CD14-positive monocyte (primary cell): ENCODE results near the gene TTC39A. TPM values are rescaled to one million over a fixed set of nuclear protein-coding genes. Genes with fewer than 3 reads are reported as not detected.

Source experiments
- DNase-seq, 3 donors: peaks; one replicate each; pipeline ENCODE4 v3.0.0-alpha.2; 2011 to 2022
- H2AFZ ChIP-seq: 2 replicates; pipeline ENCODE4 v1.6.0; 2012; ENCODE audit warnings: mild to moderate bottlenecking, low read depth, low read length, inconsistent platforms; ENCODE audit not compliant: insufficient read depth, poor library complexity, severe bottlenecking
- H3K27ac ChIP-seq, 2 donors: 1 replicate in 1 of 2; 2 replicates in 1 of 2; pipeline ENCODE4 v1.5.1; 2012 to 2013; ENCODE audit warnings: low read length in 2 of 2, control low read depth in 1 of 2, inconsistent platforms in 1 of 2, low read depth in 1 of 2, mild to moderate bottlenecking in 1 of 2
- H3K27me3 ChIP-seq, 2 donors: one replicate each; pipeline versions ENCODE4 v1.6.0 to v1.6.1; 2011 to 2013; ENCODE audit warnings: low read length in 2 of 2; ENCODE audit not compliant: control insufficient read depth in 2 of 2, insufficient read depth in 2 of 2
- H3K36me3 ChIP-seq, 2 donors: replicated peaks in 1 of 2; 1 replicate in 1 of 2; 2 replicates in 1 of 2; pipeline versions ENCODE4 v1.5.1 to v1.6.1; 2012 to 2013; ENCODE audit warnings: low read length in 2 of 2, control low read depth in 1 of 2, inconsistent platforms in 1 of 2, mild to moderate bottlenecking in 1 of 2; ENCODE audit not compliant: insufficient read depth in 2 of 2, control insufficient read depth in 1 of 2
- H3K4me1 ChIP-seq, 2 donors: 1 replicate in 1 of 2; 2 replicates in 1 of 2; pipeline versions ENCODE4 v1.5.1 to v1.6.1; 2012 to 2013; ENCODE audit warnings: low read length in 2 of 2, control low read depth in 1 of 2, inconsistent platforms in 1 of 2, mild to moderate bottlenecking in 1 of 2, moderate library complexity in 1 of 2; ENCODE audit not compliant: insufficient read depth in 2 of 2, control insufficient read depth in 1 of 2
- H3K4me2 ChIP-seq: replicated peaks from 2 replicates; pipeline ENCODE3; 2012; ENCODE audit warnings: low read length, moderate library complexity, mild to moderate bottlenecking; ENCODE audit not compliant: poor library complexity, severe bottlenecking; ENCODE audit errors: extremely low read depth
- H3K4me3 ChIP-seq, 3 experiments: fragments of 200-600 bp in 1 of 3; sonication (generic) in 1 of 3; replicated peaks in 1 of 3; 1 replicate in 2 of 3; 2 replicates in 1 of 3; pipeline ENCODE4 v1.5.1; 2011 to 2013; ENCODE audit warnings: low read length in 3 of 3, mild to moderate bottlenecking in 3 of 3, control low read depth in 2 of 3, low read depth in 2 of 3, inconsistent platforms in 1 of 3, moderate library complexity in 1 of 3
- H3K79me2 ChIP-seq: 2 replicates; pipeline ENCODE4 v1.6.0; 2012; ENCODE audit warnings: mild to moderate bottlenecking, control low read depth, inconsistent platforms, low read length, moderate library complexity; ENCODE audit not compliant: insufficient read depth
- H3K9ac ChIP-seq: 2 replicates; pipeline ENCODE4 v1.6.0; 2017; ENCODE audit warnings: low read length, mild to moderate bottlenecking; ENCODE audit not compliant: insufficient read depth, poor library complexity, severe bottlenecking
- H3K9me3 ChIP-seq, 2 donors: replicated peaks in 1 of 2; 1 replicate in 1 of 2; 2 replicates in 1 of 2; pipeline versions ENCODE4 v1.5.1 to v1.6.1; 2012 to 2013; ENCODE audit warnings: low read length in 2 of 2, control low read depth in 1 of 2; ENCODE audit not compliant: control insufficient read depth in 1 of 2, insufficient read depth in 1 of 2
- H4K20me1 ChIP-seq: 2 replicates; pipeline ENCODE4 v1.6.0; 2012; ENCODE audit warnings: mild to moderate bottlenecking, low read length, control low read depth, moderate library complexity; ENCODE audit not compliant: insufficient read depth
- H3K27ac Mint-ChIP-seq, 7 donors: one replicate each; pipeline ENCODE4 v1.8.0; 2020; ENCODE audit warnings: mild to moderate bottlenecking in 7 of 7, mixed read lengths in 7 of 7, moderate library complexity in 6 of 7, inconsistent platforms in 2 of 7
- H3K27me3 Mint-ChIP-seq, 3 donors: one replicate each; pipeline ENCODE4 v1.8.0; 2021 to 2022; ENCODE audit warnings: low read depth in 3 of 3, mild to moderate bottlenecking in 3 of 3, mixed read lengths in 3 of 3, moderate library complexity in 3 of 3, inconsistent platforms in 1 of 3
- H3K36me3 Mint-ChIP-seq, 2 donors: one replicate each; pipeline ENCODE4 v1.8.0; 2020; ENCODE audit warnings: mixed read lengths in 2 of 2, inconsistent platforms in 1 of 2, mild to moderate bottlenecking in 1 of 2
- H3K4me1 Mint-ChIP-seq: one replicate; pipeline ENCODE4 v1.8.0; 2020; ENCODE audit warnings: mild to moderate bottlenecking, mixed read lengths
- H3K4me3 Mint-ChIP-seq, 2 donors: one replicate each; pipeline ENCODE4 v1.8.0; 2020; ENCODE audit warnings: mild to moderate bottlenecking in 2 of 2, mixed read lengths in 2 of 2, moderate library complexity in 1 of 2
- H3K9me3 Mint-ChIP-seq, 7 donors: one replicate each; pipeline ENCODE4 v1.8.0; 2020 to 2022; ENCODE audit warnings: mixed read lengths in 7 of 7, mild to moderate bottlenecking in 6 of 7, moderate library complexity in 6 of 7, inconsistent platforms in 2 of 7
- WGBS: methylation state at CpG from one replicate; pipeline ENCODE4 v1.1.5; 2013; ENCODE audit warnings: missing lambda C conversion rate; ENCODE audit not compliant: insufficient coverage; 5-methylcytosine and 5-hydroxymethylcytosine counted together
- intact Hi-C, 2 donors: fragments of 100-400 bp; cut with micrococcal nuclease; formaldehyde crosslinking; loops; one replicate each; pipeline versions ENCODE4 v1.15.0 to v1.15.1; 2023
- polyA plus RNA-seq, 3 donors: library from polyadenylated mRNA; depleted of rRNA in 1 of 3; unstranded in 2 of 3; stranded (reverse) in 1 of 3; fragments of 300-500 nt in 2 of 3; fragments of >200 nt in 1 of 3; fragmentation: Illumina TruSeq in 2 of 3; gene quantifications; 1 replicate in 2 of 3; 2 replicates in 1 of 3; pipeline ENCODE4 v1.2.3, GENCODE V29; 2012 to 2021
- TF ChIP-seq, protein P1 (sequence below): fragments of 200-600 bp; IDR thresholded peaks from one replicate; pipeline ENCODE4 v1.8.0; 2022; ENCODE audit warnings: antibody characterized with exemption, mild to moderate bottlenecking

TTC39A gene
- polyA plus RNA-seq, 3 donors = 0.16 TPM; not detected in 2

DNA sequence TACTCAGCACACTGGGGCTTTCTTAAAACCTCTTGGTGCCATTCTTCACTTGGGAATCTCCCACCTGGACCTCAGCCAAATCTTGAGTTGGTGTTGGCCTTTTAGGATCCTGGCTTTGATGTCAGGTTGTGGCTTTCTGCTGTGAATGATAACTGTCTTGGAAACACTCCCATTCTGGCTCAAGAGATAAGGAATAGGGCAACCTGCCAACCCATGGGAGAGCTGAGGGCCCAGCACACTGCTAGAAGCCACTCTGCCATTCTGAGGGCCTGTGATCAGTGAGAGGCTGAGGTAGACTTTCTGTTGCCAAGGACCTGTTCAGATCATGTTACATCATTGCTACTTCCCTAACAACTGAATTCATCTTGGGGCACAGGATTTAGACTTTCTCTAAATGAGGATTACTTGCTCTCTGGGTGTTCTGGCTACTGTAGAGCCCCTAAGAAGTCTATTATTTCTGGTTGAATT, 45.8 kb downstream of the TTC39A start:
- intact Hi-C loops = no loop called here
- Mint-ChIP-seq H3K4me1 (peaks cover 5% of the 10 kb centered on the region), H3K4me3 (no peak overlapping the region), H3K27ac (peak overlapping the region in 1 of 7 donors; percentile 33), H3K36me3 (no peaks in the 10 kb centered on the region), H3K27me3 (no peaks in the 10 kb centered on the region), H3K9me3 (peaks cover 0 to 2% (median 0%) of the 10 kb centered on the region in 7 donors)
- Histone ChIP-seq H3K4me1 (no peaks in the 10 kb centered on the region), H3K79me2 (no peaks in the 10 kb centered on the region), H3K27ac (no peak overlapping the region), H4K20me1 (no peaks in the 10 kb centered on the region), H3K9ac (no peak overlapping the region), H3K36me3 (peaks cover 0 to 4% of the 10 kb centered on the region in 2 donors), H3K9me3 (no peaks in the 10 kb centered on the region), H2AFZ (no peak overlapping the region), H3K4me3 (no peak overlapping the region), H3K4me2 (no peak overlapping the region), H3K27me3 (no peaks in the 10 kb centered on the region)
- TF ChIP-seq, protein P1, sequence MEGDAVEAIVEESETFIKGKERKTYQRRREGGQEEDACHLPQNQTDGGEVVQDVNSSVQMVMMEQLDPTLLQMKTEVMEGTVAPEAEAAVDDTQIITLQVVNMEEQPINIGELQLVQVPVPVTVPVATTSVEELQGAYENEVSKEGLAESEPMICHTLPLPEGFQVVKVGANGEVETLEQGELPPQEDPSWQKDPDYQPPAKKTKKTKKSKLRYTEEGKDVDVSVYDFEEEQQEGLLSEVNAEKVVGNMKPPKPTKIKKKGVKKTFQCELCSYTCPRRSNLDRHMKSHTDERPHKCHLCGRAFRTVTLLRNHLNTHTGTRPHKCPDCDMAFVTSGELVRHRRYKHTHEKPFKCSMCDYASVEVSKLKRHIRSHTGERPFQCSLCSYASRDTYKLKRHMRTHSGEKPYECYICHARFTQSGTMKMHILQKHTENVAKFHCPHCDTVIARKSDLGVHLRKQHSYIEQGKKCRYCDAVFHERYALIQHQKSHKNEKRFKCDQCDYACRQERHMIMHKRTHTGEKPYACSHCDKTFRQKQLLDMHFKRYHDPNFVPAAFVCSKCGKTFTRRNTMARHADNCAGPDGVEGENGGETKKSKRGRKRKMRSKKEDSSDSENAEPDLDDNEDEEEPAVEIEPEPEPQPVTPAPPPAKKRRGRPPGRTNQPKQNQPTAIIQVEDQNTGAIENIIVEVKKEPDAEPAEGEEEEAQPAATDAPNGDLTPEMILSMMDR = no peak
- DNase-seq = no peak

DNA sequence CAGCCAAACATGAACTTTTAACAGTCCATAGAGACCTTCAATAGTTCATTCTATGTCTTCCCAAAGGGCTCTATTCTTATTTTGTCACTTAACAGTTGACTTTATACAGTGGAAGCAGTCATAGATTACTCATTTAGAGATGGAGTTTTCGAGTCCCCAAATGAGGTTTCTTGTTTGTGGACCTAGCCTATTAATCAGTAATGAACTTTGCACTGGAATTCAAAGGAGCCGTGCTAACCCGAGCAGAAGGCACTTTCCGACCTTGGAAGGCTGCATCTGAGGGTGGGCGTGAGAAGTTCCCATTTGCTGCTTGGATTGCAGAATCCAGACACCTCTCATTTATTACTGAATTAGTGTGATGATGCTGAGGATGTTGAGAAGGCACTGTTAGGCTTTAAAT, 46.4 kb downstream of the TTC39A start:
- 93% methylated on average over 2 of the region's 5 CpGs for WGBS
- H3K4me1 Mint-ChIP-seq = peaks cover 5% of the 10 kb centered on the region
- H3K27me3 Mint-ChIP-seq = no peaks in the 10 kb centered on the region
- TF ChIP-seq, protein P1 = no peak
- H3K27ac Mint-ChIP-seq = peak overlapping the region in 1 of 7 donors; percentile 31
- Histone ChIP-seq H3K9me3 (no peaks in the 10 kb centered on the region), H2AFZ (no peak overlapping the region), H3K4me3 (no peak overlapping the region), H4K20me1 (no peaks in the 10 kb centered on the region), H3K4me2 (no peak overlapping the region), H3K79me2 (no peaks in the 10 kb centered on the region), H3K36me3 (peaks cover 0 to 4% of the 10 kb centered on the region in 2 donors), H3K27me3 (no peaks in the 10 kb centered on the region), H3K27ac (no peak overlapping the region), H3K9ac (no peak overlapping the region), H3K4me1 (no peaks in the 10 kb centered on the region)
- peaks cover 0 to 2% (median 0%) of the 10 kb centered on the region in 7 donors for H3K9me3 Mint-ChIP-seq
- no peak overlapping the region for H3K4me3 Mint-ChIP-seq
- DNase-seq = no peak
- intact Hi-C loops = no loop called here
- H3K36me3 Mint-ChIP-seq = no peaks in the 10 kb centered on the region
